GM12878 (cell line): ENCODE results near the gene SMTNL1. TPM values are rescaled to one million over a fixed set of nuclear protein-coding genes. Genes with fewer than 3 reads are reported as not detected.
A peak's percentile ranks its signal among the peaks of the same experiment; 100 is the strongest.

ENCODE experiments used
- ATF7 ChIP-seq: fragments of 450-650 bp; IDR thresholded peaks from 2 replicates; pipeline ENCODE4 v1.6.1; 2016; ENCODE audit warnings: low read depth, mild to moderate bottlenecking
- BHLHE40 ChIP-seq, 2 experiments: fragments of 450-650 bp in 1 of 2; IDR thresholded peaks; 2 replicates each; pipeline ENCODE4 v1.6.1; 2011 to 2017; ENCODE audit warnings: low read depth in 2 of 2, borderline replicate concordance in 1 of 2, improper control_type of control experiment in 1 of 2, low read length in 1 of 2, mild to moderate bottlenecking in 1 of 2
- CBX5 ChIP-seq: sonication (generic); IDR thresholded peaks from 2 replicates; pipeline ENCODE4 v1.6.1; 2016; ENCODE audit warnings: low read depth, moderate library complexity, mild to moderate bottlenecking, inconsistent platforms
- DPF2 ChIP-seq: fragments of 450-650 bp; IDR thresholded peaks from 2 replicates; pipeline ENCODE4 v1.6.1; 2017; ENCODE audit warnings: mild to moderate bottlenecking
- ETV6 ChIP-seq, 2 experiments: fragments of 450-650 bp in 1 of 2; IDR thresholded peaks in 1 of 2; conservative IDR thresholded peaks in 1 of 2; 2 replicates each; pipeline ENCODE4 v1.6.1; 2014; ENCODE audit warnings: antibody characterized with exemption in 1 of 2, borderline replicate concordance in 1 of 2, low read depth in 1 of 2, mild to moderate bottlenecking in 1 of 2, moderate library complexity in 1 of 2
- IKZF1 ChIP-seq: fragments of 450-650 bp; conservative IDR thresholded peaks from 2 replicates; pipeline ENCODE4 v1.6.1; 2017; ENCODE audit warnings: antibody characterized with exemption, mild to moderate bottlenecking
- IKZF2 ChIP-seq, 2 experiments: fragments of 450-650 bp; IDR thresholded peaks; 2 replicates each; pipeline ENCODE4 v1.6.1; 2017; ENCODE audit warnings: mild to moderate bottlenecking in 2 of 2, moderate library complexity in 2 of 2
- LARP7 ChIP-seq: fragments of 450-650 bp; IDR thresholded peaks from 2 replicates; pipeline ENCODE4 v1.6.1; 2017; ENCODE audit warnings: mild to moderate bottlenecking
- NR2C2 ChIP-seq: IDR thresholded peaks from 2 replicates; pipeline ENCODE4 v1.6.1; 2011; ENCODE audit warnings: borderline replicate concordance, low read depth; ENCODE audit not compliant: control insufficient read depth, insufficient read length
- RUNX3 ChIP-seq: IDR thresholded peaks from 2 replicates; pipeline ENCODE4 v1.6.1; 2012; ENCODE audit warnings: low read length, inconsistent platforms
- SKIL ChIP-seq: fragments of 450-650 bp; IDR thresholded peaks from 2 replicates; pipeline ENCODE4 v1.6.1; 2017; ENCODE audit warnings: mild to moderate bottlenecking, low read depth, inconsistent platforms; ENCODE audit not compliant: poor library complexity, severe bottlenecking
- SMAD5 ChIP-seq: IDR thresholded peaks from 2 replicates; pipeline ENCODE4 v1.6.1; 2016; ENCODE audit warnings: antibody characterized with exemption, low read depth
- SUZ12 ChIP-seq: fragments of 200-600 bp; sonication (generic); IDR thresholded peaks from one replicate; pipeline ENCODE4 v1.6.1; 2018; ENCODE audit warnings: antibody characterized with exemption, mild to moderate bottlenecking; ENCODE audit not compliant: unreplicated experiment
- TCF7 ChIP-seq: IDR thresholded peaks from 2 replicates; pipeline ENCODE4 v1.6.1; 2014; ENCODE audit warnings: antibody characterized with exemption, borderline replicate concordance
- YBX1 ChIP-seq: fragments of 450-650 bp; IDR thresholded peaks from 2 replicates; pipeline ENCODE4 v1.6.1; 2016; ENCODE audit warnings: antibody characterized with exemption
- ZNF217 ChIP-seq: fragments of 450-650 bp; IDR thresholded peaks from 2 replicates; pipeline ENCODE4 v1.6.1; 2017; ENCODE audit warnings: antibody characterized with exemption, mild to moderate bottlenecking
- ZNF687 ChIP-seq: fragments of 450-650 bp; IDR thresholded peaks from 2 replicates; pipeline ENCODE4 v1.6.1; 2017; ENCODE audit warnings: mild to moderate bottlenecking, moderate library complexity
- polyA plus RNA-seq, 11 experiments: library from polyadenylated mRNA; depleted of rRNA in 4 of 11; unstranded in 6 of 11; stranded (reverse) in 5 of 11; fragments of >200 nt; fragmentation: Nextera tagmentation in 4 of 11; fragmentation: Illumina TruSeq in 1 of 11; extraction: Ambion mirVana in 4 of 11; extraction: Trizol in 1 of 11; gene quantifications; 1 replicate in 1 of 11; 2 replicates in 10 of 11; pipeline versions ENCODE4 v1.2.1 to v1.2.3, GENCODE V29; 2011 to 2016; ENCODE audit warnings: inconsistent platforms in 2 of 11, missing spikeins in 2 of 11, low read depth in 1 of 11
- total RNA-seq, 4 experiments: library from RNA; depleted of rRNA in 3 of 4; stranded (reverse); fragments of >200 nt in 3 of 4; fragmentation: Illumina TruSeq in 1 of 4; extraction: Trizol in 1 of 4; gene quantifications; 2 replicates each; pipeline versions ENCODE4 v1.2.1 to v1.2.3, GENCODE V29; 2013 to 2021
- TF ChIP-seq, protein P1 (sequence below): IDR thresholded peaks from 2 replicates; pipeline ENCODE4 v1.6.1; 2011; ENCODE audit warnings: borderline replicate concordance, low read depth, mild to moderate bottlenecking, moderate library complexity, mixed read lengths, low read length; ENCODE audit not compliant: insufficient read depth; ENCODE audit errors: extremely low read length
- TF ChIP-seq, protein P2 (sequence below): fragments of 450-650 bp; IDR thresholded peaks from 2 replicates; pipeline ENCODE4 v1.6.1; 2016; ENCODE audit warnings: mild to moderate bottlenecking

Gene SMTNL1
- total and polyA plus RNA-seq, 10 of the 15 experiments (the other 5 are each of a cell fraction or from before 2014, with no cell fraction given): 0.06 to 0.17 (median 0.10) TPM; not detected in 7

GRCh38 chr11:57547854-57548377 is 10.5 kb downstream of the SMTNL1 start (continued):
- TF ChIP-seq SUZ12 (no peak), CBX5 (no peak), TCF7 (no peak), BHLHE40 (IDR thresholded peaks at IDR 0.05; ENCODE audit: borderline replicate concordance in 1 of 2, low read depth in 2 of 2, low read length in 1 of 2) (peak in 1 of 2 experiments; percentile 49; a peak in 2 of 4 replicates), ZNF687 (peak; percentile 31; the same call in 1 of the 2 replicates), ETV6 (conservative IDR thresholded peaks at IDR 0.05 in 1 of 2, IDR thresholded peaks at IDR 0.05 in 1 of 2; ENCODE audit: borderline replicate concordance in 1 of 2, low read depth in 1 of 2) (no peak), IKZF1 (peak; percentile 58), YBX1 (no peak), SKIL (peak; percentile 93), ATF7 (peak; percentile 17; the same call in 1 of the 2 replicates), DPF2 (0 out of 2 replicates have a peak, but pooled peaks have one; percentile 44), ZNF217 (no peak), RUNX3 (peak; percentile 46; the same call in 1 of the 2 replicates), IKZF2 (IDR thresholded peaks at IDR 0.05) (peak in 1 of 2 experiments; percentile 33; a peak in 1 of 4 replicates), NR2C2 (no peak), SMAD5 (no peak), LARP7 (peak; percentile 23; the same call in 1 of the 2 replicates)
- TF ChIP-seq, protein P1, sequence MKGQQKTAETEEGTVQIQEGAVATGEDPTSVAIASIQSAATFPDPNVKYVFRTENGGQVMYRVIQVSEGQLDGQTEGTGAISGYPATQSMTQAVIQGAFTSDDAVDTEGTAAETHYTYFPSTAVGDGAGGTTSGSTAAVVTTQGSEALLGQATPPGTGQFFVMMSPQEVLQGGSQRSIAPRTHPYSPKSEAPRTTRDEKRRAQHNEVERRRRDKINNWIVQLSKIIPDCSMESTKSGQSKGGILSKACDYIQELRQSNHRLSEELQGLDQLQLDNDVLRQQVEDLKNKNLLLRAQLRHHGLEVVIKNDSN: no peak
- TF ChIP-seq, protein P2, sequence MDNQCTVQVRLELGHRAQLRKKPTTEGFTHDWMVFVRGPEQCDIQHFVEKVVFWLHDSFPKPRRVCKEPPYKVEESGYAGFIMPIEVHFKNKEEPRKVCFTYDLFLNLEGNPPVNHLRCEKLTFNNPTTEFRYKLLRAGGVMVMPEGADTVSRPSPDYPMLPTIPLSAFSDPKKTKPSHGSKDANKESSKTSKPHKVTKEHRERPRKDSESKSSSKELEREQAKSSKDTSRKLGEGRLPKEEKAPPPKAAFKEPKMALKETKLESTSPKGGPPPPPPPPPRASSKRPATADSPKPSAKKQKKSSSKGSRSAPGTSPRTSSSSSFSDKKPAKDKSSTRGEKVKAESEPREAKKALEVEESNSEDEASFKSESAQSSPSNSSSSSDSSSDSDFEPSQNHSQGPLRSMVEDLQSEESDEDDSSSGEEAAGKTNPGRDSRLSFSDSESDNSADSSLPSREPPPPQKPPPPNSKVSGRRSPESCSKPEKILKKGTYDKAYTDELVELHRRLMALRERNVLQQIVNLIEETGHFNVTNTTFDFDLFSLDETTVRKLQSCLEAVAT: no peak
